GM21576 (cell line): ENCODE results near the gene MTUS2.

ENCODE experiments used
- ATAC-seq: cut with Tn5 transposase; IDR thresholded peaks from one replicate; pipeline ENCODE4 v1.9.1; 2021; ENCODE audit warnings: mild to moderate bottlenecking, moderate library complexity; ENCODE audit not compliant: unreplicated experiment

The MTUS2 gene

DNA sequence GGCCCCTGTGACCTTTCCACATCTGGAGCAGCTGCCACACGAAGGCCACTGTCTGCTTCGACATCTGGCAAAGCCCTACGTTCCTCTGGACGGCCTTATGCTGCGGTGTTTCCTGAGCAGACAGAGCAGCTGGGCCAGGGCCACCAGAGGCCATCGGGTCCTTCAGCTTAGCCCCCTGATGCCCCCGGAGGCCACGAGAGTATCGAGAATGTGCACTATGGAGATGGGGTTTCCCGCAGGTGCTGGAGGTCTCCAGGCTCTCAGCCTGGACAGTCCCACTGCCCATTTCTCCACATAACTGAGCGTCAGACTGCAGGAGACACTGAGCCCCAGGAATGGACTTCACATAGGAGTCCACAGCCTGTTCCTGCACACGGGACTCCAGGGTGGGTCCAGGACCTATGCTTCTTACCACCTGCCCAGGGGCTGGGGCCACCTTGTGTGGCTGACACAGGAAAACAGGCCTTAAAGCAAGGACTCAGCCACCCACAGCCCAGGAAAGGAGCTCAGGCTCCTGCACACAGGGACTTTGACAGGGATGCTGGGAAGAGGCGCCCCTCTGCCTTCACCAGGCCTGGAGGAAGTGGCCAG, 694.7 kb downstream of the MTUS2 start:
- ATAC-seq = no peak

- no peak for ATAC-seq
These were observed 695.2 kb downstream of the MTUS2 start for GRCh38 chr13:29515372-29515771.

- no peak for ATAC-seq
These were observed 695.9 kb downstream of the MTUS2 start for GRCh38 chr13:29516012-29516411.

GRCh38 chr13:29516880-29517279, 696.7 kb downstream of the MTUS2 start:
- ATAC-seq = no peak

GRCh38 chr13:29519921-29520320, 699.8 kb downstream of the MTUS2 start:
- ATAC-seq = no peak

DNA sequence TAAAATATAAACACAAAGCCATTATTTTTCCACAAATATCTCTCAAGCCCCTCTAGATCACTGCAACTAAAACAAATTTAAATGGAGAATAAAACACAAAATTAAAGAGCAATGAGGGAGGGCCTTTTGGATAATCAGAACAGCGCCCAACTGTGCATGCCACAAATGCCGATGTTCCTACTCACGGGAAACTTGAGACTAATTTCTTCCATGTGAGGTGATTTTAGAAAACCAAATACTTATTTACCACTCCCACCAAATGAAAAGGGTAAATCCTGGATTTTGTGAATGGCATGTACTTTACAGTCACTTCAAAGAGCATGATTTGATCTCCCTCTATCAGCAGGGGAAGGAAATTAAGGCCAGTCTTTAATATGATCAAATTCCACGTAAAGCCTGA, 700.5 kb downstream of the MTUS2 start:
- ATAC-seq = no peak

- ATAC-seq = no peak
These were observed 701.2 kb downstream of the MTUS2 start for GRCh38 chr13:29521336-29521735.

GRCh38 chr13:29522044-29522685, 702.0 kb downstream of the MTUS2 start:
- no peak for ATAC-seq

GRCh38 chr13:29523199-29523961, 703.2 kb downstream of the MTUS2 start:
- ATAC-seq = no peak

DNA sequence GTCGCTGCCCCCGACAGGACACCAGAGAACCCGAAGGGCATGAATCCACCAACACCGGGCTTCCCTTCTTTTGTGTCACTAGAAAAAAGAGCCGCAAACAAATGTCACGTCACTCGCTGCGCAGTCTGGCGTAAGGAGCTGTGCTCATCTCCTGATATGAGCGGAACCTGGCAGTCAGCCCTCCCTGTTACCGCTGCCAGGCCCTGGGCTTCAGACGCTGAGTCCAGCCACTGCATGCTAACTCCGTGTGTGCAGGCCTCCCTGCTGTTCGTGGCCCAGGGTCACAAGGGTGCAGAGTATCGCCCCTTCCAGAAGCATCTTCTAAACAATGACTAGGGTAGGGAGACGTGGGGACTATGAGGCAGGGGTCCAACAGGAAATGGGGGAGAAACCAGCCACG, 704.0 kb downstream of the MTUS2 start:
- no peak for ATAC-seq

GRCh38 chr13:29524641-29525040, 704.5 kb downstream of the MTUS2 start:
- no peak for ATAC-seq

- ATAC-seq = no peak
These were observed 705.6 kb downstream of the MTUS2 start for GRCh38 chr13:29525757-29526156.

GRCh38 chr13:29526741-29527140, 706.6 kb downstream of the MTUS2 start:
- no peak for ATAC-seq

- ATAC-seq = no peak
These were observed 707.4 kb downstream of the MTUS2 start for GRCh38 chr13:29527511-29527910.

DNA sequence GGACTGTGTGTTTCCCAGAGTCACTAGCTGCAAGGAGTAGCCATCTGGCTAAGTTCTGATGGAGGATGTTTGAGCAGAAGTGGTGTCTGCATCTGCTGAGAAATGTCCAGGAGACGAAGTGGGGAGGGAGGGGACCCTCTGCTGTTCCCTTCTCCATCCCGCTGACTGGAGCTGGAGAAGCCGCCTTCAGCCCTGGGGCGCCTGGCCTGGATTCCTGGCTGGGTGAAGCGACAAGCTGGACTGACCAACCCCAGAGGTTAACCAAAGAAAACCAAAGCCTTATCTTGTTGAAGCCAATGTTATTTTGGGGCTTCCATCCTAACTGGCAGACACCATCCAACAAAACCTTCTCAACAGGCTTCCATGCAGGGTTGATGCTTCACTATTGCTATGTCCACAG, 707.8 kb downstream of the MTUS2 start:
- no peak for ATAC-seq

- no peak for ATAC-seq
These were observed 709.6 kb downstream of the MTUS2 start for GRCh38 chr13:29529754-29530153.

DNA sequence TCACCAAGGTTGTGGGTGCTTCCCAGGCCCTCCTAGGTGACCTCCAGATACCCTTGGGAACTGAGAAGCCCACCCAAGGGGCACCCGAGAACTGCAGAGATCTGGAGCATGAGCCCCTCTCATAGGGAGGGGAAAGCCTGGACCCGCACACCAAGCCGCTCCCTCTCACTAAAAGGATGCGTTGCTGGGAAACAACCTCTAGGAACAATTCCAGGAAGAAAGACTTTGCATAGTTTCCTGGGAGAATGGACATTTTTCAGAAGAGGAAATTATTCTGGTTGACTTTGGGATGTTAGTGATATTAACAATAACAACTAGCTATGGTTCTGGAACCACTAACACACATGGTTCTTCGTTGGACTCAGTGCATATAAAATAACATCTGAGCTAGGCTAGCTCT, 710.8 kb downstream of the MTUS2 start:
- ATAC-seq = no peak

- no peak for ATAC-seq
These were observed 712.0 kb downstream of the MTUS2 start for GRCh38 chr13:29532116-29532515.

DNA sequence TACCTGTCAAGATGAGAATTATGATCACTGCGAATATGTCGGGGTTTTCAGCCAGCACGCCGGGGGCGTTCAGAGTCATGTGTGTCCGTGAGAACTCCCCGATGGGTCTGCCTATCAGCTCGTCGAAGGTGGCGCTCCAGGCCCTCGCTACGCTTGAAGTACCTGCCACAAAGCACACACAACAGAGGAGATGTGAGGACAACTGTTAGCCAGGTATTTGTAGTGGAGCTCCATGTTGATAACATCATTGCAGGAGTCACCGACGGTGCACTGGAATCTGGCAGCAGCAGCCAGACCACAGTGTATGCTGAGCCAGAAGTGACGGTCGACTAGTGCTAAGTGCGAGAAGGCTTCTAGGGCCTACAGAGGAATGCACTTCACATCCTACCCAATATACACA, 712.7 kb downstream of the MTUS2 start:
- ATAC-seq = no peak

DNA sequence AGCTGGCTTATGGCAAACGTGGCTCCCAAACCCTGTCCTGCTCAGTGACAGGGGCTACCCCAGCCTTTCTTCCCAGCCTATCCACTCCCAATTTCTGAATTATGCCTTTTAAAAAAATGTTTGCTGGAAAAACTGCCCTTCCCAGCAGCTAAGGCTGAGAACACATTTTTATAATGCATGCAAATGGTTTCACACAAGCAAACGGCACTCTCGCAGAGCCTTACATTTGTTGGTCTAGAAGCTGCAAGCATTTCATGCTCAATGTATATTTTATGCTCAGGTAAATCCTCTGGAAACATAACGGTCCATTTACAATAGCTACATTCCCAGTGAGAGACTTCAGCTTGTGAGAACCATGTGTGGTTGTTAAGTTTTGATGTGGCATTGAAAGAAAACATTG, 713.9 kb downstream of the MTUS2 start:
- ATAC-seq = no peak

GRCh38 chr13:29535663-29536655, 715.8 kb downstream of the MTUS2 start:
- ATAC-seq = no peak
